IMR-90 (cell line): ENCODE data around the gene TP53AIP1. TPM values are rescaled to one million over a fixed set of nuclear protein-coding genes. Genes with fewer than 3 reads are reported as not detected.
A peak's percentile ranks its signal among the peaks of the same experiment; 100 is the strongest.

Experiments used
- ATAC-seq: fragments of 200-7000 bp; cut with Tn5 transposase; 2 replicates; pipeline ENCODE4 v1.9.1; 2020; ENCODE audit warnings: low read depth, mild to moderate bottlenecking, moderate library complexity
- BruUV-seq: library from RNA; stranded (reverse); fragments of 400-500 nt; replicated peaks from 2 replicates; lab custom pipeline; 2021; lab: Mats Ljungman, UMichigan
- CTCF ChIA-PET: fragments of 300-600 bp; formaldehyde crosslinking; extraction: SDS; loops from one replicate; lab custom pipeline; 2021; ENCODE audit warnings: antibody characterized with exemption; lab: Yijun Ruan, JAX
- POLR2A ChIA-PET: fragments of 300-600 bp; sonication (Branson Sonifier 250); formaldehyde crosslinking; loops from one replicate; lab custom pipeline; 2022; ENCODE audit warnings: antibody characterized with exemption; ENCODE audit not compliant: unreplicated experiment; lab: Charles Lee
- DNase-seq: peaks from one replicate; pipeline ENCODE4 v3.0.0; 2013
- H2AFZ ChIP-seq: replicated peaks from 2 replicates; pipeline ENCODE3; 2013; ENCODE audit warnings: low read length, mild to moderate bottlenecking; ENCODE audit not compliant: poor library complexity
- H2AK5ac ChIP-seq: 2 replicates; pipeline ENCODE4 v1.6.1; 2013; ENCODE audit warnings: low read depth, low read length, inconsistent platforms
- H2AK9ac ChIP-seq: replicated peaks from 2 replicates; pipeline ENCODE3; 2013; ENCODE audit warnings: mild to moderate bottlenecking, low read depth, low read length, moderate library complexity; ENCODE audit not compliant: poor library complexity
- H2BK120ac ChIP-seq: 2 replicates; pipeline ENCODE4 v1.6.1; 2013; ENCODE audit warnings: low read depth, low read length, inconsistent platforms
- H2BK15ac ChIP-seq: 3 replicates; pipeline ENCODE4 v1.6.1; 2013; ENCODE audit warnings: low read depth, low read length, inconsistent platforms
- H2BK20ac ChIP-seq: 2 replicates; pipeline ENCODE4 v1.6.1; 2013; ENCODE audit warnings: low read depth, mild to moderate bottlenecking, inconsistent platforms, low read length, moderate library complexity
- H2BK5ac ChIP-seq: 2 replicates; pipeline ENCODE4 v1.6.1; 2013; ENCODE audit warnings: mild to moderate bottlenecking, low read depth, low read length, inconsistent platforms; ENCODE audit not compliant: poor library complexity, severe bottlenecking
- H3K14ac ChIP-seq: replicated peaks from 2 replicates; pipeline ENCODE4 v1.6.1; 2013; ENCODE audit warnings: low read depth, low read length, inconsistent platforms
- H3K18ac ChIP-seq: 2 replicates; pipeline ENCODE4 v1.6.1; 2013; ENCODE audit warnings: low read depth, low read length, control low read depth
- H3K23ac ChIP-seq: 2 replicates; pipeline ENCODE4 v1.6.1; 2013; ENCODE audit warnings: low read depth, low read length, inconsistent platforms
- H3K27ac ChIP-seq: 2 replicates; pipeline ENCODE4 v1.5.1; 2013; ENCODE audit warnings: mild to moderate bottlenecking, control low read depth, low read length; ENCODE audit not compliant: insufficient read depth
- H3K27me3 ChIP-seq: 2 replicates; pipeline ENCODE4 v1.6.1; 2013; ENCODE audit warnings: low read length; ENCODE audit not compliant: control insufficient read depth, insufficient read depth
- H3K36me3 ChIP-seq: 2 replicates; pipeline ENCODE4 v1.6.1; 2013; ENCODE audit warnings: low read length, mixed read lengths; ENCODE audit not compliant: control insufficient read depth, insufficient read depth
- H3K4ac ChIP-seq: 2 replicates; pipeline ENCODE4 v1.6.1; 2013; ENCODE audit warnings: low read depth, low read length, inconsistent platforms
- H3K4me1 ChIP-seq: 2 replicates; pipeline ENCODE4 v1.6.1; 2013; ENCODE audit warnings: low read length, mixed read lengths; ENCODE audit not compliant: control insufficient read depth, insufficient read depth
- H3K4me2 ChIP-seq: 2 replicates; pipeline ENCODE4 v1.6.1; 2013; ENCODE audit warnings: low read depth, mild to moderate bottlenecking, control low read depth, low read length, moderate library complexity
- H3K4me3 ChIP-seq: 2 replicates; pipeline ENCODE4 v1.5.1; 2013; ENCODE audit warnings: low read depth, mild to moderate bottlenecking, control low read depth, low read length, moderate library complexity; ENCODE audit not compliant: insufficient read depth
- H3K56ac ChIP-seq: 2 replicates; pipeline ENCODE4 v1.6.1; 2013; ENCODE audit warnings: low read length, inconsistent platforms; ENCODE audit not compliant: insufficient read depth; ENCODE audit errors: extremely low read depth
- H3K79me1 ChIP-seq, 2 experiments: 2 replicates each; pipeline ENCODE4 v1.6.1; 2013; ENCODE audit warnings: low read length in 2 of 2, inconsistent platforms in 1 of 2, low read depth in 1 of 2
- H3K9ac ChIP-seq: 2 replicates; pipeline ENCODE4 v1.6.1; 2013; ENCODE audit warnings: low read depth, low read length, control low read depth
- H3K9me1 ChIP-seq: 2 replicates; pipeline ENCODE4 v1.6.1; 2013; ENCODE audit warnings: low read length, inconsistent platforms; ENCODE audit not compliant: insufficient read depth
- H3K9me3 ChIP-seq: 2 replicates; pipeline ENCODE4 v1.6.1; 2013; ENCODE audit warnings: low read length; ENCODE audit not compliant: control insufficient read depth, insufficient read depth
- H4K20me1 ChIP-seq: 2 replicates; pipeline ENCODE4 v1.6.1; 2013; ENCODE audit warnings: low read length, inconsistent platforms; ENCODE audit not compliant: insufficient read depth
- H4K5ac ChIP-seq: 2 replicates; pipeline ENCODE4 v1.6.1; 2013; ENCODE audit warnings: mild to moderate bottlenecking, low read depth, low read length, control low read depth
- H4K8ac ChIP-seq, 2 experiments: 2 replicates each; pipeline ENCODE4 v1.6.1; 2013; ENCODE audit warnings: low read depth in 2 of 2, low read length in 2 of 2, control low read depth in 1 of 2, inconsistent platforms in 1 of 2
- H4K91ac ChIP-seq: 2 replicates; pipeline ENCODE4 v1.6.1; 2013; ENCODE audit warnings: low read depth, low read length, inconsistent platforms; ENCODE audit not compliant: insufficient read depth
- BHLHE40 ChIP-seq: fragments of 150-350 bp; IDR thresholded peaks from 2 replicates; pipeline ENCODE4 v1.6.1; 2016; ENCODE audit warnings: mild to moderate bottlenecking, low read depth, low read length
- CEBPB ChIP-seq: IDR thresholded peaks from 2 replicates; pipeline ENCODE4 v1.6.1; 2012; ENCODE audit warnings: low read depth, low read length, improper control_type of control experiment
- CHD1 ChIP-seq: IDR thresholded peaks from 2 replicates; pipeline ENCODE4 v1.6.1; 2012; ENCODE audit warnings: low read depth, low read length, improper control_type of control experiment
- NFE2L2 ChIP-seq: fragments of 150-350 bp; IDR thresholded peaks from 2 replicates; pipeline ENCODE4 v1.6.1; 2016; ENCODE audit warnings: low read depth, mild to moderate bottlenecking, low read length
- WGBS, 2 experiments: methylation state at CpG; one replicate each; pipeline versions ENCODE4 v1.1.5 to v1.1.7; 2013; ENCODE audit warnings: missing lambda C conversion rate in 2 of 2; ENCODE audit not compliant: insufficient read length in 1 of 2; ENCODE audit errors: extremely low coverage in 2 of 2; 5-methylcytosine and 5-hydroxymethylcytosine counted together
- dilution Hi-C: fragments of 300-500 bp; cut with HindIII; formaldehyde crosslinking; loops from one replicate; pipeline ENCODE4 v1.14.3; 2018; ENCODE audit warnings: low sequenced_read_pairs; ENCODE audit not compliant: unreplicated experiment
- in situ Hi-C: fragments of 300-500 bp; cut with MboI; formaldehyde crosslinking; loops from 3 replicates; pipeline ENCODE4 v1.14.3; 2019; ENCODE audit warnings: low sequenced_read_pairs, inconsistent platforms, mixed read lengths
- intact Hi-C: fragments of 100-400 bp; cut with micrococcal nuclease; formaldehyde crosslinking; loops from 2 replicates; pipeline ENCODE4 v1.10.0; 2022
- polyA plus RNA-seq, 3 experiments: library from polyadenylated mRNA; depleted of rRNA; stranded (reverse); fragments of >200 nt; gene quantifications; 2 replicates each; pipeline ENCODE4 v1.2.3, GENCODE V29; 2012; ENCODE audit warnings: low replicate concordance in 1 of 3
- total RNA-seq: library from RNA; depleted of rRNA; stranded (reverse); fragments of >200 nt; gene quantifications from 2 replicates; pipeline ENCODE4 v1.2.3, GENCODE V29; 2012

The TP53AIP1 gene
- total and polyA plus RNA-seq, 2 of the 4 experiments (the other 2 are of a cell fraction) = not detected

- H3K9me3 ChIP-seq = no peaks in the 10 kb centered on the region
- no peak overlapping the region for H4K91ac ChIP-seq
- no peak overlapping the region for H2BK15ac ChIP-seq
- no peak overlapping the region for H2BK5ac ChIP-seq
- no peak overlapping the region for H3K23ac ChIP-seq
- ChIA-PET POLR2A (no interaction called here), CTCF (no interaction called here)
- no peak overlapping the region for H2BK20ac ChIP-seq
- H2AK5ac ChIP-seq = no peak overlapping the region
- H3K18ac ChIP-seq = no peak overlapping the region
- H3K4ac ChIP-seq = no peak overlapping the region
- no peak overlapping the region for H3K4me3 ChIP-seq
- TF ChIP-seq CHD1 (no peak), BHLHE40 (no peak), NFE2L2 (no peak), CEBPB (no peak)
- no peak overlapping the region for H4K5ac ChIP-seq
- H3K14ac ChIP-seq = no peak overlapping the region
- ATAC-seq (no peak), DNase-seq (peak; percentile 18)
- intact Hi-C loops (no loop called here), in situ Hi-C loops (no loop called here), dilution Hi-C loops (no loop called here)
- H2AFZ ChIP-seq = peak overlapping the region; percentile 40
- H3K27ac ChIP-seq = no peak overlapping the region
- H2AK9ac ChIP-seq = no peak overlapping the region
- BruUV-seq = no TSS peak
- H2BK120ac ChIP-seq = no peak overlapping the region
- H3K4me2 ChIP-seq = no peak overlapping the region
- H3K79me1 ChIP-seq = no peaks in the 10 kb centered on the region
- peaks cover 29% of the 10 kb centered on the region for H3K27me3 ChIP-seq
- H3K9ac ChIP-seq = no peak overlapping the region
- H4K8ac ChIP-seq = no peak overlapping the region
- peaks cover 3% of the 10 kb centered on the region; the same call in 1 of the 2 replicates for H3K4me1 ChIP-seq
- no peak overlapping the region for H3K56ac ChIP-seq
- no peaks in the 10 kb centered on the region for H3K9me1 ChIP-seq
- WGBS, 2 experiments = 100% methylated on average over 1 of the region's 5 CpGs; no CpG with 5 or more reads in 1 of the 2 experiments
- no peaks in the 10 kb centered on the region for H4K20me1 ChIP-seq
- H3K36me3 ChIP-seq = no peaks in the 10 kb centered on the region
Observed at GRCh38 chr11:128929468-128929867, 13.2 kb downstream of the TP53AIP1 start.
